Measurements from ENCODE around the gene RPS23.
"Not testable (repeated sequence)": the region's sequence is repeated elsewhere in the genome, so short reads cannot be mapped to it uniquely, and the experiment has no call there.

GRCh38 chr5:82269363-82269762, 8.8 kb downstream of the RPS23 start:
- TF ChIP-seq CTCF, POLR2A (IDR thresholded peaks at IDR 0.05): not testable (repeated sequence)

Data from thyroid gland (tissue), 4 donors.